Measurements from ENCODE around the gene SP7. TPM values are rescaled to one million over a fixed set of nuclear protein-coding genes. Genes with fewer than 3 reads are reported as not detected.

Gene SP7
- total RNA-seq, 1 experiment from 2014 or later: not detected

DNA sequence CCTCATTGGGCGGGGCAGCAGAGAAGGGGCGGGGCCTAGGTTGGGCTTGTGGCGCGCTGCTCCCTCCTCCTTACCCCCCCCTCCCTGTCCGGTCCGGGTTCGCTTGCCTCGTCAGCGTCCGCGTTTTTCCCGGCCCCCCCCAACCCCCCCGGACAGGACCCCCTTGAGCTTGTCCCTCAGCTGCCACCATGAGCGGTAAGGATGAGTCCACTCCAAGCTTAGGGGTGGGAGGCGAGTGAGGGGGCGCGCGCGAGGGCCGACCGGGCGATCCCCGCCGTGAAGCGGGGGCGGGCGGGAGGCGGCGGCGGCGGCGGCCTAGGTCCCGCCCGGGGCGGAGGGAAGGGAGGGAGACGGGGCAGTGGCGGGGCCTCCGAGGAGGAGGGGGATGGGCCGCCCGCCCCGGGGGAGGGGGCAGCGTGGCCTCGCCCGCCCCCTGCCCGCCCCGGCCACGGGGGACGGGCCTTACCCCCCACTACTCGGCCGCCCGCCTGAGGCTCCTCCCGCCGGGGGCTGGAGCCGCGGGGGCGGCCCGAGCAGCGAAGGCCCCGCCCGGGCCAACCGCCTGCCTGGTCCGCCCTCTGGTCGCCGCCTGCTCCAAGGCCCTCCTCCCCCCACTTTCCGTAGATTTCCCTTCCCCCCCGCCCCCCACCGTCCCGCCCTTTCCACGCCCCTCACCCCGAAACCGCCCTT is 44.1 kb upstream of the SP7 start, which contains the start of gene SP1:
SP1 (plus strand) TSS at position 73 of the 690 bp plus-strand sequence; CDS start at position 189, 116 bp downstream.
- ChIA-PET CTCF (interaction anchor here (0.6 to 1.4 kb wide), 3 partner anchors 28 to 1305 kb away, joined by 3 to 6 read pairs (median 4); no protein-coding TSS in a partner anchor), POLR2A (interaction anchor here (0.6 to 1.7 kb wide), 3 partner anchors 35 to 202 kb away, joined by 4 to 11 read pairs (median 6); no protein-coding TSS in a partner anchor)
- no peak for DNase-seq (ENCODE audit: low read depth, low spot score)
- no peaks in the 10 kb centered on the region for H3K27me3 ChIP-seq (ENCODE audit: control insufficient read depth, insufficient read depth, low read length)
- ATAC-seq: peak; percentile 75
- TF ChIP-seq TCF7L2 (IDR thresholded peaks at IDR 0.05; ENCODE audit: low read depth, low read length) (no peak), POLR2AphosphoS5 (IDR thresholded peaks at IDR 0.05; ENCODE audit: low read depth, low read length) (0 out of 2 replicates have a peak, but pooled peaks have one; percentile 9)
- no peaks in the 10 kb centered on the region for H3K36me3 ChIP-seq (ENCODE audit: control insufficient read depth, insufficient read depth, low read length)
- H3K9me3 ChIP-seq (ENCODE audit: control insufficient read depth, insufficient read depth, low read depth, low read length): no peaks in the 10 kb centered on the region
- H3K27ac ChIP-seq (ENCODE audit: low read length): peak within 1 kb of the TSS; percentile 99
- no TSS peak for BruUV-seq (replicated peaks)
- peak within 1 kb of the TSS; percentile 54 to 61 for H3K4me3 ChIP-seq (ENCODE audit: low read depth in 2 of 2, low read length in 2 of 2)
- intact Hi-C loops (cut with micrococcal nuclease; ENCODE audit: unreplicated experiment): loop anchor here (10.0 kb wide), 1 partner anchor 615 kb away; no protein-coding TSS in a partner anchor
- in situ Hi-C loops (cut with HindIII; ENCODE audit: low pct_unique_long_range_greater_than_20kb, low sequenced_read_pairs): no loop called here
- H3K4me1 ChIP-seq (ENCODE audit: control insufficient read depth, insufficient read depth, low read length): peaks cover 25% of the 10 kb centered on the region

DNA sequence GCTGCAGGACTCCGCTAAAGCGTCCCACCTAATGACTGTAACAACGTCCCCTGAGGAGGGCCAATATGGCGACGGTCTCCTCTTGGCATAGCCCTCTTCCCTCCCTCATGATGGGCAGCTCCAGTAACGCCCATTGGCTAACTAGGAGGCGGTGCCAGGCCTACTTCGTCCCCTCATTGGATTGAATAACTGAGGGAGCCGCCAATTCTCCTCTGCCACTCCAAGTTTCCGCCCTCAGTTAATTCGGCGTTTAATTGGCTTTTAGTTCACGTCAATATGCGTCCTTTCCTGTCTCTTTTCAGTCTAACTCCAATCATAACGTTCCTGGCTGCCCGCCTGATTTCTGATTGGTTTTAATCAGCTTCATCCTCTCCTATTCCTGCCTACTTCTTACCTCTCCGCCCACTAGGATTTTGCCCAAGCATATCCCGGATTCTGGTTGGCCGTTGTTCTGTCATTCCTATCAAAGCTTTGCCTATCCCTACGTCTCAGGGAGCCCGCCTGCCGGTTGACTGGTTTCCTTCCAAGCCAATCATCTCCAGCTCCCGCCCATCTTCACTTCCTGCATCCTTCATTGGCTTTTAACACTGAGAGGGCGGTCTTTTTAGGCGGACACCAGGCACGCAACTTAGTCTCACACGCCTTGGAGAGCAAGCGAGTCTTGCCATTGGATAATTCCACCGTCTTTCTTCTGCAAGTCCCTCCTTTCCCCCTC is 43.4 kb upstream of the SP7 start:
- ATAC-seq (peak; percentile 88), DNase-seq (ENCODE audit: low read depth, low spot score) (peak; percentile 100)
- intact Hi-C loops (cut with micrococcal nuclease; ENCODE audit: unreplicated experiment) (loop anchor here (10.0 kb wide), 1 partner anchor 615 kb away; no protein-coding TSS in a partner anchor), in situ Hi-C loops (cut with HindIII; ENCODE audit: low pct_unique_long_range_greater_than_20kb, low sequenced_read_pairs) (no loop called here)
- no peaks in the 10 kb centered on the region for H3K9me3 ChIP-seq (ENCODE audit: control insufficient read depth, insufficient read depth, low read depth, low read length)
- ChIA-PET CTCF (interaction anchor here (0.5 to 1.4 kb wide), 6 partner anchors 27 to 1304 kb away, joined by 3 to 4 read pairs (median 3); no protein-coding TSS in a partner anchor), POLR2A (interaction anchor here (0.6 to 1.7 kb wide), 6 partner anchors 35 to 202 kb away, joined by 4 to 16 read pairs (median 6); partner anchors contain the start of gene ZNF740)
- peak overlapping the region; percentile 49 to 54 for H3K4me3 ChIP-seq (ENCODE audit: low read depth in 2 of 2, low read length in 2 of 2)
- no peaks in the 10 kb centered on the region for H3K36me3 ChIP-seq (ENCODE audit: control insufficient read depth, insufficient read depth, low read length)
- H3K4me1 ChIP-seq (ENCODE audit: control insufficient read depth, insufficient read depth, low read length): peaks cover 25% of the 10 kb centered on the region
- H3K27me3 ChIP-seq (ENCODE audit: control insufficient read depth, insufficient read depth, low read length): no peaks in the 10 kb centered on the region
- peak; percentile 95 for TF ChIP-seq POLR2AphosphoS5 (IDR thresholded peaks at IDR 0.05; ENCODE audit: low read depth, low read length)
- TF ChIP-seq TCF7L2 (IDR thresholded peaks at IDR 0.05; ENCODE audit: low read depth, low read length): peak; percentile 72; the same call in 1 of the 2 replicates
- TF ChIP-seq, protein P1, sequence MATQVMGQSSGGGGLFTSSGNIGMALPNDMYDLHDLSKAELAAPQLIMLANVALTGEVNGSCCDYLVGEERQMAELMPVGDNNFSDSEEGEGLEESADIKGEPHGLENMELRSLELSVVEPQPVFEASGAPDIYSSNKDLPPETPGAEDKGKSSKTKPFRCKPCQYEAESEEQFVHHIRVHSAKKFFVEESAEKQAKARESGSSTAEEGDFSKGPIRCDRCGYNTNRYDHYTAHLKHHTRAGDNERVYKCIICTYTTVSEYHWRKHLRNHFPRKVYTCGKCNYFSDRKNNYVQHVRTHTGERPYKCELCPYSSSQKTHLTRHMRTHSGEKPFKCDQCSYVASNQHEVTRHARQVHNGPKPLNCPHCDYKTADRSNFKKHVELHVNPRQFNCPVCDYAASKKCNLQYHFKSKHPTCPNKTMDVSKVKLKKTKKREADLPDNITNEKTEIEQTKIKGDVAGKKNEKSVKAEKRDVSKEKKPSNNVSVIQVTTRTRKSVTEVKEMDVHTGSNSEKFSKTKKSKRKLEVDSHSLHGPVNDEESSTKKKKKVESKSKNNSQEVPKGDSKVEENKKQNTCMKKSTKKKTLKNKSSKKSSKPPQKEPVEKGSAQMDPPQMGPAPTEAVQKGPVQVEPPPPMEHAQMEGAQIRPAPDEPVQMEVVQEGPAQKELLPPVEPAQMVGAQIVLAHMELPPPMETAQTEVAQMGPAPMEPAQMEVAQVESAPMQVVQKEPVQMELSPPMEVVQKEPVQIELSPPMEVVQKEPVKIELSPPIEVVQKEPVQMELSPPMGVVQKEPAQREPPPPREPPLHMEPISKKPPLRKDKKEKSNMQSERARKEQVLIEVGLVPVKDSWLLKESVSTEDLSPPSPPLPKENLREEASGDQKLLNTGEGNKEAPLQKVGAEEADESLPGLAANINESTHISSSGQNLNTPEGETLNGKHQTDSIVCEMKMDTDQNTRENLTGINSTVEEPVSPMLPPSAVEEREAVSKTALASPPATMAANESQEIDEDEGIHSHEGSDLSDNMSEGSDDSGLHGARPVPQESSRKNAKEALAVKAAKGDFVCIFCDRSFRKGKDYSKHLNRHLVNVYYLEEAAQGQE (IDR thresholded peaks at IDR 0.05; ENCODE audit: insufficient read depth in 1 of 2, low read depth in 2 of 2, low read length in 1 of 2): no peak
- 0 out of 2 replicates have a peak, but pooled peaks have one; percentile 3 for TF ChIP-seq SIN3A (IDR thresholded peaks at IDR 0.05; ENCODE audit: borderline replicate concordance, insufficient read depth, low read depth, low read length)
- TF ChIP-seq, protein P2, sequence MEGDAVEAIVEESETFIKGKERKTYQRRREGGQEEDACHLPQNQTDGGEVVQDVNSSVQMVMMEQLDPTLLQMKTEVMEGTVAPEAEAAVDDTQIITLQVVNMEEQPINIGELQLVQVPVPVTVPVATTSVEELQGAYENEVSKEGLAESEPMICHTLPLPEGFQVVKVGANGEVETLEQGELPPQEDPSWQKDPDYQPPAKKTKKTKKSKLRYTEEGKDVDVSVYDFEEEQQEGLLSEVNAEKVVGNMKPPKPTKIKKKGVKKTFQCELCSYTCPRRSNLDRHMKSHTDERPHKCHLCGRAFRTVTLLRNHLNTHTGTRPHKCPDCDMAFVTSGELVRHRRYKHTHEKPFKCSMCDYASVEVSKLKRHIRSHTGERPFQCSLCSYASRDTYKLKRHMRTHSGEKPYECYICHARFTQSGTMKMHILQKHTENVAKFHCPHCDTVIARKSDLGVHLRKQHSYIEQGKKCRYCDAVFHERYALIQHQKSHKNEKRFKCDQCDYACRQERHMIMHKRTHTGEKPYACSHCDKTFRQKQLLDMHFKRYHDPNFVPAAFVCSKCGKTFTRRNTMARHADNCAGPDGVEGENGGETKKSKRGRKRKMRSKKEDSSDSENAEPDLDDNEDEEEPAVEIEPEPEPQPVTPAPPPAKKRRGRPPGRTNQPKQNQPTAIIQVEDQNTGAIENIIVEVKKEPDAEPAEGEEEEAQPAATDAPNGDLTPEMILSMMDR (IDR thresholded peaks at IDR 0.05): no peak
- BruUV-seq (replicated peaks): no TSS peak
- peak overlapping the region; percentile 99 for H3K27ac ChIP-seq (ENCODE audit: low read length)

Data from Panc1 (cell line).